Hepatocyte (in vitro differentiated cells): Measurements from ENCODE around the gene CLIC3. TPM values are rescaled to one million over a fixed set of nuclear protein-coding genes. Genes with fewer than 3 reads are reported as not detected.

Experiments
- DNase-seq: peaks from one replicate; pipeline ENCODE4 v3.0.0-alpha.2; 2016; ENCODE audit warnings: low spot score
- H2AFZ ChIP-seq: fragments of 200-600 bp; sonication (generic); 2 replicates; pipeline ENCODE4 v1.6.0; 2016; ENCODE audit warnings: antibody characterized with exemption, mild to moderate bottlenecking
- H3K27ac ChIP-seq: fragments of 200-600 bp; sonication (generic); 2 replicates; pipeline ENCODE4 v1.5.1; 2016; ENCODE audit warnings: mild to moderate bottlenecking
- H3K27me3 ChIP-seq: fragments of 200-600 bp; sonication (generic); 2 replicates; pipeline ENCODE4 v1.6.1; 2016
- H3K36me3 ChIP-seq: fragments of 200-600 bp; sonication (generic); replicated peaks from 2 replicates; pipeline ENCODE4 v1.5.1; 2016; ENCODE audit warnings: low read depth; ENCODE audit not compliant: insufficient read depth
- H3K4me1 ChIP-seq: fragments of 200-600 bp; sonication (generic); 2 replicates; pipeline ENCODE4 v1.5.1; 2016; ENCODE audit warnings: mild to moderate bottlenecking, moderate library complexity; ENCODE audit not compliant: insufficient read depth
- H3K4me2 ChIP-seq: fragments of 200-600 bp; sonication (generic); 2 replicates; pipeline ENCODE4 v1.6.0; 2016
- H3K4me3 ChIP-seq: fragments of 200-600 bp; sonication (generic); 2 replicates; pipeline ENCODE4 v1.5.1; 2016; ENCODE audit warnings: mild to moderate bottlenecking
- H3K79me2 ChIP-seq: fragments of 200-600 bp; sonication (generic); 2 replicates; pipeline ENCODE4 v1.6.0; 2017; ENCODE audit warnings: mild to moderate bottlenecking
- H3K9me2 ChIP-seq: fragments of 200-600 bp; sonication (generic); replicated peaks from 2 replicates; pipeline ENCODE4 v1.6.0; 2017; ENCODE audit warnings: mild to moderate bottlenecking; ENCODE audit not compliant: insufficient read depth
- H3K9me3 ChIP-seq: fragments of 200-600 bp; sonication (generic); 2 replicates; pipeline ENCODE4 v1.5.1; 2016; ENCODE audit warnings: low read depth, mild to moderate bottlenecking
- H4K20me1 ChIP-seq: fragments of 200-600 bp; sonication (generic); 2 replicates; pipeline ENCODE4 v1.6.0; 2016; ENCODE audit warnings: mild to moderate bottlenecking; ENCODE audit not compliant: insufficient read depth, poor library complexity, severe bottlenecking
- EZH2 ChIP-seq: fragments of 200-600 bp; sonication (generic); IDR thresholded peaks from 2 replicates; pipeline ENCODE4 v1.6.1; 2016; ENCODE audit warnings: antibody characterized with exemption, mild to moderate bottlenecking, borderline replicate concordance
- EZH2phosphoT487 ChIP-seq: fragments of 200-600 bp; sonication (generic); IDR thresholded peaks from one replicate; pipeline ENCODE4 v1.6.1; 2018; ENCODE audit warnings: antibody characterized with exemption, mild to moderate bottlenecking, low read depth, moderate library complexity; ENCODE audit not compliant: unreplicated experiment, severe bottlenecking
- WGBS: methylation state at CpG from one replicate; pipeline ENCODE4 v1.1.6; 2016; ENCODE audit warnings: low lambda C conversion rate; ENCODE audit errors: missing lambda C conversion rate; 5-methylcytosine and 5-hydroxymethylcytosine counted together
- polyA plus RNA-seq: library from polyadenylated mRNA; unstranded; fragments of >200 nt; fragmentation: Nextera tagmentation; extraction: Ambion mirVana; gene quantifications from 2 replicates; pipeline ENCODE4 v1.2.1, GENCODE V29; 2016
- total RNA-seq: library from RNA; depleted of rRNA; stranded (reverse); fragments of >200 nt; gene quantifications from 2 replicates; pipeline ENCODE4 v1.2.3, GENCODE V29; 2014
- TF ChIP-seq, protein P1 (sequence below): fragments of 200-600 bp; sonication (generic); IDR thresholded peaks from 2 replicates; pipeline ENCODE4 v1.5.1; 2016; ENCODE audit warnings: antibody characterized with exemption, mild to moderate bottlenecking; ENCODE audit not compliant: poor library complexity

The CLIC3 gene
- total and polyA plus RNA-seq, 2 experiments from 2014 or later, result 6.6 to 45.0 TPM

GRCh38 chr9:136952876-136953770, 43.2 kb downstream of the CLIC3 start:
- no peak overlapping the region for H3K27ac ChIP-seq
- H3K27me3 ChIP-seq, result no peaks in the 10 kb centered on the region
- H3K36me3 ChIP-seq, result no peaks in the 10 kb centered on the region
- H3K79me2 ChIP-seq, result peaks cover 3% of the 10 kb centered on the region
- H3K4me2 ChIP-seq, result no peak overlapping the region
- WGBS, result 92% methylated on average over 34 of the region's 44 CpGs
- no peak for DNase-seq
- H3K4me3 ChIP-seq, result no peak overlapping the region
- TF ChIP-seq EZH2phosphoT487, result no peak
- TF ChIP-seq, protein P1, sequence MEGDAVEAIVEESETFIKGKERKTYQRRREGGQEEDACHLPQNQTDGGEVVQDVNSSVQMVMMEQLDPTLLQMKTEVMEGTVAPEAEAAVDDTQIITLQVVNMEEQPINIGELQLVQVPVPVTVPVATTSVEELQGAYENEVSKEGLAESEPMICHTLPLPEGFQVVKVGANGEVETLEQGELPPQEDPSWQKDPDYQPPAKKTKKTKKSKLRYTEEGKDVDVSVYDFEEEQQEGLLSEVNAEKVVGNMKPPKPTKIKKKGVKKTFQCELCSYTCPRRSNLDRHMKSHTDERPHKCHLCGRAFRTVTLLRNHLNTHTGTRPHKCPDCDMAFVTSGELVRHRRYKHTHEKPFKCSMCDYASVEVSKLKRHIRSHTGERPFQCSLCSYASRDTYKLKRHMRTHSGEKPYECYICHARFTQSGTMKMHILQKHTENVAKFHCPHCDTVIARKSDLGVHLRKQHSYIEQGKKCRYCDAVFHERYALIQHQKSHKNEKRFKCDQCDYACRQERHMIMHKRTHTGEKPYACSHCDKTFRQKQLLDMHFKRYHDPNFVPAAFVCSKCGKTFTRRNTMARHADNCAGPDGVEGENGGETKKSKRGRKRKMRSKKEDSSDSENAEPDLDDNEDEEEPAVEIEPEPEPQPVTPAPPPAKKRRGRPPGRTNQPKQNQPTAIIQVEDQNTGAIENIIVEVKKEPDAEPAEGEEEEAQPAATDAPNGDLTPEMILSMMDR, result no peak
- no peak for TF ChIP-seq EZH2
- no peak overlapping the region for H2AFZ ChIP-seq
- H4K20me1 ChIP-seq, result no peaks in the 10 kb centered on the region
- H3K9me3 ChIP-seq, result no peaks in the 10 kb centered on the region
- peaks cover 8% of the 10 kb centered on the region for H3K4me1 ChIP-seq
- H3K9me2 ChIP-seq, result no peaks in the 10 kb centered on the region

GRCh38 chr9:136952321-136952850, 44.0 kb downstream of the CLIC3 start:
- Histone ChIP-seq H3K9me2 (no peaks in the 10 kb centered on the region), H4K20me1 (no peaks in the 10 kb centered on the region), H3K4me1 (peaks cover 8% of the 10 kb centered on the region), H3K9me3 (no peaks in the 10 kb centered on the region), H3K36me3 (no peaks in the 10 kb centered on the region), H3K4me2 (no peak overlapping the region), H3K27me3 (no peaks in the 10 kb centered on the region), H3K79me2 (peaks cover 3% of the 10 kb centered on the region), H3K27ac (no peak overlapping the region), H2AFZ (no peak overlapping the region), H3K4me3 (no peak overlapping the region)
- no peak for DNase-seq
- TF ChIP-seq, protein P1, result no peak
- no peak for TF ChIP-seq EZH2phosphoT487
- 81% methylated on average over 12 of the region's 15 CpGs for WGBS

- Histone ChIP-seq H4K20me1 (no peaks in the 10 kb centered on the region), H3K9me3 (no peaks in the 10 kb centered on the region), H3K9me2 (no peaks in the 10 kb centered on the region), H3K27ac (no peak within 1 kb of the TSS), H3K4me2 (peak within 1 kb of the TSS; percentile 94), H2AFZ (no peak within 1 kb of the TSS), H3K4me3 (no peak within 1 kb of the TSS), H3K27me3 (no peaks in the 10 kb centered on the region), H3K36me3 (no peaks in the 10 kb centered on the region), H3K4me1 (peaks cover 8% of the 10 kb centered on the region), H3K79me2 (peaks cover 3% of the 10 kb centered on the region)
- TF ChIP-seq EZH2phosphoT487, result no peak
- DNase-seq, result no peak
- WGBS, result 84% methylated on average over 8 of the region's 14 CpGs
Observed at GRCh38 chr9:136951541-136952320, 44.6 kb downstream of the CLIC3 start, which contains the start of gene LCN12. LCN12 (plus strand) TSS chr9:136952273; CDS start chr9:136952328, 55 bp downstream.
